K562 (cell line): ENCODE results near the gene SPDYE6. TPM values are rescaled to one million over a fixed set of nuclear protein-coding genes. Genes with fewer than 3 reads are reported as not detected.
A peak's percentile ranks its signal among the peaks of the same experiment; 100 is the strongest.
"Not testable (repeated sequence)": the region's sequence is repeated elsewhere in the genome, so short reads cannot be mapped to it uniquely, and the experiment has no call there.

Experiments
- ATAC-seq: fragments of 200-7000 bp; cut with Tn5 transposase; 3 replicates; pipeline ENCODE4 v1.9.1; 2020; ENCODE audit warnings: moderate library complexity
- BruUV-seq: library from RNA; stranded (reverse); fragments of 400-500 nt; replicated peaks from 2 replicates; lab custom pipeline; 2021; lab: Mats Ljungman, UMichigan
- CTCF ChIA-PET: fragments of 300-600 bp; formaldehyde crosslinking; extraction: SDS; loops from one replicate; lab custom pipeline; 2021; ENCODE audit warnings: low intra/inter-chr PET ratio; lab: Yijun Ruan, JAX
- POLR2A ChIA-PET: fragments of 300-600, 350-650 bp; sonication (Branson Sonifier 250); formaldehyde crosslinking; extraction: SDS; loops from one replicate; lab custom pipeline; 2021; ENCODE audit warnings: antibody characterized with exemption, inconsistent platforms; lab: Yijun Ruan, JAX
- DNase-seq, 4 experiments: peaks; one replicate each; pipeline versions ENCODE4 v3.0.0 to v3.0.0-alpha.2; 2011 to 2018; ENCODE audit warnings: low spot score in 3 of 4, mixed read lengths in 3 of 4; ENCODE audit errors: extremely low read depth in 1 of 4
- FAIRE-seq: peaks from 2 replicates; lab custom pipeline; 2011; peaks lifted over from hg19 to GRCh38; lab: Jason Lieb, UNC
- H2AFZ ChIP-seq: 2 replicates; pipeline ENCODE4 v1.6.0; 2011; ENCODE audit warnings: low read depth, low read length, control low read depth, inconsistent platforms
- H3K27ac ChIP-seq: fragments of 200-600 bp; 3 replicates; pipeline ENCODE4 v1.8.0; 2011; ENCODE audit warnings: low read depth, mild to moderate bottlenecking, control low read depth, inconsistent platforms, low read length, moderate library complexity, mixed read lengths; ENCODE audit errors: extremely low read depth
- H3K27me3 ChIP-seq, 2 experiments: fragments of 300-600 bp in 1 of 2; 2 replicates in 1 of 2; 3 replicates in 1 of 2; pipeline versions ENCODE4 v1.6.0 to v1.8.0; 2011; ENCODE audit warnings: inconsistent platforms in 2 of 2, low read length in 2 of 2, mild to moderate bottlenecking in 1 of 2, mixed read lengths in 1 of 2, moderate library complexity in 1 of 2; ENCODE audit not compliant: control insufficient read depth in 2 of 2, insufficient read depth in 2 of 2
- H3K36me3 ChIP-seq: fragments of 300-600 bp; 3 replicates; pipeline ENCODE4 v1.8.0; 2011; ENCODE audit warnings: mild to moderate bottlenecking, low read length, inconsistent platforms; ENCODE audit not compliant: control insufficient read depth, insufficient read depth
- H3K4me1 ChIP-seq, 2 experiments: fragments of 200-600 bp in 1 of 2; replicated peaks in 1 of 2; 2 replicates in 1 of 2; 3 replicates in 1 of 2; pipeline versions ENCODE4 v1.5.1 to v1.8.0; 2011; ENCODE audit warnings: inconsistent platforms in 2 of 2, low read length in 2 of 2, mild to moderate bottlenecking in 1 of 2, mixed read lengths in 1 of 2, moderate library complexity in 1 of 2; ENCODE audit not compliant: control insufficient read depth in 2 of 2, insufficient read depth in 2 of 2
- H3K4me2 ChIP-seq: 2 replicates; pipeline ENCODE4 v1.6.1; 2011; ENCODE audit warnings: low read length, control low read depth, inconsistent platforms, mixed read lengths; ENCODE audit not compliant: insufficient read depth
- H3K4me3 ChIP-seq: fragments of 200-600 bp; sonication (generic), shearing (Covaris generic); 2 replicates; pipeline ENCODE4 v1.5.1; 2016; ENCODE audit warnings: control low read depth, inconsistent platforms
- H3K79me2 ChIP-seq: fragments of 200-600 bp; 3 replicates; pipeline ENCODE4 v1.8.0; 2011; ENCODE audit warnings: low read length, inconsistent platforms; ENCODE audit not compliant: control insufficient read depth, insufficient read depth
- H3K9ac ChIP-seq, 2 experiments: 2 replicates each; pipeline versions ENCODE4 v1.6.0 to v1.6.1; 2011; ENCODE audit warnings: low read depth in 2 of 2, low read length in 2 of 2, control low read depth in 1 of 2, inconsistent platforms in 1 of 2, mild to moderate bottlenecking in 1 of 2, mixed read lengths in 1 of 2; ENCODE audit not compliant: insufficient read depth in 1 of 2
- H3K9me1 ChIP-seq: one replicate; pipeline ENCODE4 v1.6.0; 2011; ENCODE audit warnings: inconsistent platforms, mild to moderate bottlenecking, low read length, moderate library complexity; ENCODE audit not compliant: control insufficient read depth, insufficient read depth
- H3K9me3 ChIP-seq: replicated peaks from 2 replicates; pipeline ENCODE4 v1.5.1; 2011; ENCODE audit warnings: low read depth, low read length, inconsistent platforms; ENCODE audit not compliant: control insufficient read depth, insufficient read depth
- H4K20me1 ChIP-seq: replicated peaks from 2 replicates; pipeline ENCODE4 v1.6.1; 2011; ENCODE audit warnings: low read length, inconsistent platforms, mixed read lengths; ENCODE audit not compliant: control insufficient read depth, insufficient read depth
- KAT7 ChIP-seq: sonication (generic); formaldehyde crosslinking; IDR thresholded peaks from 2 replicates; pipeline ENCODE4 v1.8.0; 2022; ENCODE audit warnings: missing genetic modification reagents, mild to moderate bottlenecking, borderline replicate concordance
- MGA ChIP-seq: fragments of 450-650 bp; IDR thresholded peaks from 2 replicates; pipeline ENCODE4 v1.6.1; 2016; ENCODE audit warnings: mild to moderate bottlenecking, moderate library complexity
- THAP12 ChIP-seq: fragments of 250-450 bp; sonication (Bioruptor Pico); IDR thresholded peaks from 2 replicates; pipeline ENCODE4 v1.9.0; 2021; ENCODE audit warnings: mild to moderate bottlenecking, inconsistent platforms
- ZNF263 ChIP-seq: sonication (generic); formaldehyde crosslinking; IDR thresholded peaks from 2 replicates; pipeline ENCODE4 v1.8.0; 2022; ENCODE audit warnings: mild to moderate bottlenecking, missing genetic modification reagents, borderline replicate concordance
- WGBS: fragments of 100-300 bp; shearing (Covaris generic); methylation state at CpG from one replicate; pipeline ENCODE4 v1.1.6; 2016; ENCODE audit warnings: low coverage, mixed read lengths; ENCODE audit not compliant: insufficient coverage; ENCODE audit errors: missing lambda C conversion rate; 5-methylcytosine and 5-hydroxymethylcytosine counted together
- in situ Hi-C: fragments of 300-500 bp; cut with MboI; formaldehyde crosslinking; loops from 4 replicates; pipeline ENCODE4 v1.15.0; 2018; ENCODE audit warnings: inconsistent platforms, mixed read lengths
- intact Hi-C: fragments of 100-400 bp; cut with micrococcal nuclease; formaldehyde crosslinking; loops from 2 replicates; pipeline ENCODE4 v1.14.2; 2022
- polyA plus RNA-seq, 8 experiments: library from polyadenylated mRNA; depleted of rRNA in 4 of 8; stranded (reverse) in 5 of 8; unstranded in 3 of 8; fragments of >200 nt; fragmentation: Nextera tagmentation in 2 of 8; fragmentation: Illumina TruSeq in 1 of 8; extraction: Ambion mirVana in 2 of 8; extraction: Trizol in 1 of 8; gene quantifications; 2 replicates each; pipeline versions ENCODE4 v1.2.1 to v1.2.3, GENCODE V29; 2011 to 2014; ENCODE audit warnings: inconsistent platforms in 1 of 8, missing spikeins in 1 of 8
- total RNA-seq, 7 experiments: library from RNA; depleted of rRNA in 6 of 7; stranded (reverse); fragments of >200 nt in 6 of 7; fragmentation: Illumina TruSeq in 2 of 7; extraction: Trizol in 2 of 7; gene quantifications; 2 replicates each; pipeline versions ENCODE4 v1.2.1 to v1.2.3, GENCODE V29; 2011 to 2021; ENCODE audit warnings: low replicate concordance in 1 of 7

The SPDYE6 gene
- total and polyA plus RNA-seq, 9 of the 15 experiments (the other 6 are each of a cell fraction or from before 2014, with no cell fraction given): 0.24 to 0.35 TPM; not detected in 7

- ATAC-seq, POLR2A ChIA-PET, BruUV-seq, H3K9me3 ChIP-seq, H3K4me1 ChIP-seq, FAIRE-seq, H3K27me3 ChIP-seq, intact Hi-C loops, H3K9me1 ChIP-seq, in situ Hi-C loops, H4K20me1 ChIP-seq, CTCF ChIA-PET: not testable (repeated sequence)
- peak overlapping the region; percentile 64 for H3K4me3 ChIP-seq
- peaks cover 16% of the 10 kb centered on the region; the same call in 2 of the 3 replicates for H3K36me3 ChIP-seq
- peak in 1 of 4 experiments; percentile 14 for DNase-seq
- peak overlapping the region; percentile 73 to 92 for H3K9ac ChIP-seq
- peak overlapping the region; percentile 70 for H3K4me2 ChIP-seq
- peak overlapping the region; percentile 66; the same call in 2 of the 3 replicates for H3K27ac ChIP-seq
- 0 out of 2 replicates have a peak overlapping the region, but pooled peaks have one; percentile 77 for H2AFZ ChIP-seq
- TF ChIP-seq KAT7 (CRISPR knock-in tag) (peak; percentile 51; the same call in 1 of the 2 replicates), ZNF263 (CRISPR knock-in tag) (peak; percentile 88), THAP12 (CRISPR knock-in tag) (0 out of 2 replicates have a peak, but pooled peaks have one; percentile 9), MGA (peak; percentile 22; the same call in 1 of the 2 replicates)
- 2% methylated on average over 10 of the region's 20 CpGs for WGBS
- peaks cover 30% of the 10 kb centered on the region for H3K79me2 ChIP-seq
Observed at GRCh38 chr7:102364394-102364886, 8.2 kb upstream of the SPDYE6 start.
